ENCODE measurements around the gene BTLA. TPM values are rescaled to one million over a fixed set of nuclear protein-coding genes. Genes with fewer than 3 reads are reported as not detected.
"Not testable (repeated sequence)": the region's sequence is repeated elsewhere in the genome, so short reads cannot be mapped to it uniquely, and the experiment has no call there.

The BTLA gene
- total RNA-seq, 1 donor from 2014 or later = 0.86 TPM

DNA sequence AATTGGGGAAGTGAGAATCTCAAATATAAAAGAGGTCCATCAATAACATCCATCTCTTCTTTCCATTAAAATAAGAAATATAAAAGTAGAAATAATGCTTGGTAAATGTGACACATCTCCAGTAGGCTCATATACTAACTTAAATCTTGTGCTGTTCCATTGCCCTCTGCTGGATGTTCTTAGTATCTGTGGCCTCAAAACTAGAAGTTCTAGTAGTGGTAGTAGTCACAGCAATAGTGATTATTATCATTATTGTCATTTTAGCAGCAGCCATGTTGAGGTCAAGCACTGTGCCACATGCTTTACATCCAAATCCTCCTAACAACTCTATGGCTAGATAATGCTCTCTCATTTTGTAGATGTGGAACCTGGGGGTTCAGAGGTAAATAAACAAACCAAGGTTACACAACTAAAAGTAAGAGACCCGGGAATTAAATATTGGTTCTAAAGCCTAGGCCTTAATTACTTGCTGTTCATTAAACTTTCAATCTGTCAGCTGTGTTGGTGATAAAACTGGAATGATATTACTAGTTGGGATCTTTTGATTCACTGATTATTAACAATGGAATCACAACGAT lies 20.2 kb upstream of the BTLA start:
- DNase-seq (no peak), ATAC-seq (peak; percentile 74 to 89)
- H3K9me3 ChIP-seq = no peaks in the 10 kb centered on the region
- no peak overlapping the region for H3K4me3 ChIP-seq
- H3K4me1 ChIP-seq = peaks cover 4% of the 10 kb centered on the region
- no peak overlapping the region for H3K27ac ChIP-seq
- peaks cover 6% of the 10 kb centered on the region for H3K36me3 ChIP-seq
- peak; percentile 79 for TF ChIP-seq CTCF (IDR thresholded peaks at IDR 0.05)
- intact Hi-C loops (cut with DNase I) = no loop called here
- no peaks in the 10 kb centered on the region for H3K27me3 ChIP-seq (ENCODE audit: low read depth)

- ATAC-seq; DNase-seq; intact Hi-C loops (cut with DNase I); H3K4me1 ChIP-seq; H3K9me3 ChIP-seq; H3K27ac ChIP-seq; H3K4me3 ChIP-seq; H3K27me3 ChIP-seq (ENCODE audit: low read depth); H3K36me3 ChIP-seq: not testable (repeated sequence)
Observed at GRCh38 chr3:112518970-112519369, 19.7 kb upstream of the BTLA start.

DNA sequence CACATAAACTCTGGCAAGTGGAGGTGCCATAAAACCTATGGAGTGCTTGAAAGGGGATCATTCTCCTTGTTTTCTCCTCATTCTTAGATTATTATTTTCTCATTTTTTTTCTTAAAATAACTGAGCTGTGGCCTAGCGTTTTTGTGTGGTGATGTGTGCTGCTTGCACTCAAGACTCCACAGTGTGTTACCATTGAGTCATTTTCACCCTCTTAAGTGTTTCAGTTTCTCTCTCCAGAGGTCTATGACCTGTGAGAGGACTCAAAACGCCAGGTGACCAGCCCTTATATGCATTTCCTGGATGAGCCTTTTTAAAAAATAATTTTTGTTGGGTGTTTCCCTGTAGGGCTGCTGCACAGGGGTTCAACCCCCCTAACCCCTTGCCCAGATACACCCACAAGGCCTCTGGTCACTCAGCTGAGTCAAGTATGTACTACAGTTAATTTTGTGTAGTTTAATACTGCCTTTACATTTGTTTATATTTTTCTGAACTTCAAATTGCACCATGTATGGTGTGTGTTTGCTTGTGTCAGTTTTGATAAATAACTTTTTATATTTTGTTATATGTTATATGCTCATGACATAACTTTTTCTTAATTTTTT lies 15.4 kb upstream of the BTLA start:
- H3K27ac ChIP-seq = no peak overlapping the region
- DNase-seq = no peak
- H3K4me3 ChIP-seq = no peak overlapping the region
- no peaks in the 10 kb centered on the region for H3K27me3 ChIP-seq (ENCODE audit: low read depth)
- TF ChIP-seq CTCF (IDR thresholded peaks at IDR 0.05) = no peak
- ATAC-seq = peak in 1 of 2 donors; percentile 72
- H3K36me3 ChIP-seq = no peaks in the 10 kb centered on the region
- intact Hi-C loops (cut with DNase I) = no loop called here
- peaks cover 4% of the 10 kb centered on the region for H3K4me1 ChIP-seq
- H3K9me3 ChIP-seq = no peaks in the 10 kb centered on the region

GRCh38 chr3:112512320-112512719 lies 13.0 kb upstream of the BTLA start:
- no peak overlapping the region for H3K4me3 ChIP-seq
- ATAC-seq (no peak), DNase-seq (no peak)
- H3K4me1 ChIP-seq = no peaks in the 10 kb centered on the region
- intact Hi-C loops (cut with DNase I) = no loop called here
- H3K27me3 ChIP-seq (ENCODE audit: low read depth) = no peaks in the 10 kb centered on the region
- no peak overlapping the region for H3K27ac ChIP-seq
- no peak for TF ChIP-seq CTCF (IDR thresholded peaks at IDR 0.05)
- no peaks in the 10 kb centered on the region for H3K9me3 ChIP-seq
- no peaks in the 10 kb centered on the region for H3K36me3 ChIP-seq

DNA sequence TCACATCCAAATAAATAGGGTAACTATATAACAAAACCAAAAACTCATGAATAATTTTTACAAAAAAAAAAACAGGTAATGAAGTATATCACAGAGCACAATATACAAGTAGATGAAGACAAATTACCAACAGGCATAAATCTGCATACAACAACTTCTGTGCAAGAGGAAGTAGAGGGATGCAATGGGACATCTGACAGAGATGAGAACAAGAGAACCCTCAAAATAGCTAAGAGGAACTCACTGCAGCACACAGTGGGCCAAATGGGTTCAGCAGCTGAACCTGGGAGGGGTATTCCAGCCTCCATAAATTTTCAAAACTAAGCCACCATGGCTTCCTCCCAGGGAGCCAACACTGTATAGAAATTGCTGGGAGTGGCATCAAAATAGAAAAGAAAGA lies 9.6 kb upstream of the BTLA start:
- DNase-seq = no peak
- no peaks in the 10 kb centered on the region for H3K36me3 ChIP-seq
- no peaks in the 10 kb centered on the region for H3K9me3 ChIP-seq
- H3K27me3 ChIP-seq (ENCODE audit: low read depth) = no peaks in the 10 kb centered on the region
- no peak for TF ChIP-seq CTCF (IDR thresholded peaks at IDR 0.05)
- H3K4me3 ChIP-seq = no peak overlapping the region
- intact Hi-C loops (cut with DNase I) = no loop called here
- no peak for ATAC-seq
- H3K4me1 ChIP-seq = no peaks in the 10 kb centered on the region
- H3K27ac ChIP-seq = no peak overlapping the region

GRCh38 chr3:112508261-112508660 lies 9.0 kb upstream of the BTLA start:
- no peak for TF ChIP-seq CTCF (IDR thresholded peaks at IDR 0.05)
- Histone ChIP-seq H3K27me3 (ENCODE audit: low read depth) (no peaks in the 10 kb centered on the region), H3K36me3 (no peaks in the 10 kb centered on the region), H3K27ac (no peak overlapping the region), H3K9me3 (no peaks in the 10 kb centered on the region), H3K4me3 (no peak overlapping the region), H3K4me1 (no peaks in the 10 kb centered on the region)
- intact Hi-C loops (cut with DNase I) = no loop called here
- DNase-seq (no peak), ATAC-seq (no peak)
